ENCODE data around the gene BAD.

The BAD gene

DNA sequence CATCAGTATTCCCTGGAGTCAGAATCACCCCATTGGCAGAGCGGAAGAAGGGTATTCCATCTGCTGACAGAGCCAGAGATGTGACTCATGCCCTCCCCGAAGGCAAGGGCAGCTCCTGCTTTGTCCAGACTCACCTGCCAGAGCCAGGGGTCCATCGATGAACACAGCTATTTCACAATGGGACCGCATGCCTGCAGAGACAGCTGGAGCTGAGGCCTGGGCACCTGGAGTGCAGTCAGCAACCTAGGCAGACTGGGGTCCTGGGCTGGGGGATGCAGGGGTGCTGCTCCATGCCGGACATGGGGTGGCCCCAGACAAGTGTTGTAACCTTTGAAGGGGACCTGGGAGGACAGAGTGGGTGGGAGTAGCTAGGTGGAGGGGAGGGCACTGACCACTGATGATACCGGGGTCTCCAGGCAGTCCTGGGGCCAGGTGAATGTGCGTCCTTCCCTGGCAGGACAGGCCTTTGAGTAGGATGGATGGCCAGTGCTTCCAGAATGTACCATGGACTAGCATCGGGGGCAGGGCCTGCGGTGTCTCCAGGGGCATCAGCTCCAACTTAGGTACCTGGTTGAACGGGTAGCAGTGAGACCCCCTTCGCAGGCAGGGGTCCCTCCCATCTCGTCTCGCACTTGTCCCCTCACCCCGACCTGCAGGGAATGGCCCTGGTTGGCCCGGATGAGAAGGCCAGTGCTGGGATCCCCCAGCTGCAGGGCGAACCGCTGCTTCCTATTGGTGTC lies 60.1 kb downstream of the BAD start:
- H3K4me3 ChIP-seq (ENCODE audit: low read depth, low read length) = no peak overlapping the region
- TF ChIP-seq, protein P1, sequence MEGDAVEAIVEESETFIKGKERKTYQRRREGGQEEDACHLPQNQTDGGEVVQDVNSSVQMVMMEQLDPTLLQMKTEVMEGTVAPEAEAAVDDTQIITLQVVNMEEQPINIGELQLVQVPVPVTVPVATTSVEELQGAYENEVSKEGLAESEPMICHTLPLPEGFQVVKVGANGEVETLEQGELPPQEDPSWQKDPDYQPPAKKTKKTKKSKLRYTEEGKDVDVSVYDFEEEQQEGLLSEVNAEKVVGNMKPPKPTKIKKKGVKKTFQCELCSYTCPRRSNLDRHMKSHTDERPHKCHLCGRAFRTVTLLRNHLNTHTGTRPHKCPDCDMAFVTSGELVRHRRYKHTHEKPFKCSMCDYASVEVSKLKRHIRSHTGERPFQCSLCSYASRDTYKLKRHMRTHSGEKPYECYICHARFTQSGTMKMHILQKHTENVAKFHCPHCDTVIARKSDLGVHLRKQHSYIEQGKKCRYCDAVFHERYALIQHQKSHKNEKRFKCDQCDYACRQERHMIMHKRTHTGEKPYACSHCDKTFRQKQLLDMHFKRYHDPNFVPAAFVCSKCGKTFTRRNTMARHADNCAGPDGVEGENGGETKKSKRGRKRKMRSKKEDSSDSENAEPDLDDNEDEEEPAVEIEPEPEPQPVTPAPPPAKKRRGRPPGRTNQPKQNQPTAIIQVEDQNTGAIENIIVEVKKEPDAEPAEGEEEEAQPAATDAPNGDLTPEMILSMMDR (IDR thresholded peaks at IDR 0.05; ENCODE audit: control insufficient read depth, extremely low read depth, insufficient read depth) = no peak
- no peak for DNase-seq (ENCODE audit: low read depth)

DNA sequence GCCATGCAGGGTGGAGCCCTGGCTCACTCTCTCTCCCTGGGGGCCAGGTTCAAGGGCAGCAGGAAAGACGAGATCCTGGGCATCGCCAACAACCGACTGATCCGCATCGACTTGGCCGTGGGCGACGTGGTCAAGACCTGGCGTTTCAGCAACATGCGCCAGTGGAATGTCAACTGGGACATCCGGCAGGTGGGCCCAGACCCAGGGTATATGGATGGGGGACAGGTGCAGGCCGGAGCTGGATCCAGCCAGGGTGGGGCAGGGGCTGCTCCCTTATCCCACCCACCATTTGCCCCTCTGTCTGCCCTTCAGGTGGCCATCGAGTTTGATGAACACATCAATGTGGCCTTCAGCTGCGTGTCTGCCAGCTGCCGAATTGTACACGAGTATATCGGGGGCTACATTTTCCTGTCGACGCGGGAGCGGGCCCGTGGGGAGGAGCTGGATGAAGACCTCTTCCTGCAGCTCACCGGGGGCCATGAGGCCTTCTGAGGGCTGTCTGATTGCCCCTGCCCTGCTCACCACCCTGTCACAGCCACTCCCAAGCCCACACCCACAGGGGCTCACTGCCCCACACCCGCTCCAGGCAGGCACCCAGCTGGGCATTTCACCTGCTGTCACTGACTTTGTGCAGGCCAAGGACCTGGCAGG lies 61.3 kb downstream of the BAD start:
- DNase-seq (ENCODE audit: low read depth) = no peak
- no peak overlapping the region for H3K4me3 ChIP-seq (ENCODE audit: low read depth, low read length)
- TF ChIP-seq, protein P1 (IDR thresholded peaks at IDR 0.05; ENCODE audit: control insufficient read depth, extremely low read depth, insufficient read depth) = no peak

DNA sequence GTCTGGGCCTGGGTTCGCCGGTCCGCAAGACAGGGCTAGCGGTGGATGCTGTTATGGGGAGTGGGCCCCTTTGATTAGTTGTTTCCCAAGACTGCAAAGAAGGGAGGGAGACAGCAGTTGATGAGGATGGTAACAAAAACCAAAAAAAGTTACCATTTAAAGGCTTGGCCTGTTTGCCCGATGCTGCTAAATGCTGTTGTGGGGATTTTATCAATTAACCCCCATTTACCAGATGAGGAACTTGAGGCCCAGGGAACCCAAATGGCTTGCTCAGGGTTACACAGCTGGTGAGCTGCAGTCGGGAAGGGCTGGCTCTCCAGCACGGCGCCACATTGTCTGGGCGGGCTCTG lies 61.8 kb downstream of the BAD start:
- no peak for DNase-seq (ENCODE audit: low read depth)
- H3K4me3 ChIP-seq (ENCODE audit: low read depth, low read length) = no peak overlapping the region
- TF ChIP-seq, protein P1 (IDR thresholded peaks at IDR 0.05; ENCODE audit: control insufficient read depth, extremely low read depth, insufficient read depth) = no peak

DNA sequence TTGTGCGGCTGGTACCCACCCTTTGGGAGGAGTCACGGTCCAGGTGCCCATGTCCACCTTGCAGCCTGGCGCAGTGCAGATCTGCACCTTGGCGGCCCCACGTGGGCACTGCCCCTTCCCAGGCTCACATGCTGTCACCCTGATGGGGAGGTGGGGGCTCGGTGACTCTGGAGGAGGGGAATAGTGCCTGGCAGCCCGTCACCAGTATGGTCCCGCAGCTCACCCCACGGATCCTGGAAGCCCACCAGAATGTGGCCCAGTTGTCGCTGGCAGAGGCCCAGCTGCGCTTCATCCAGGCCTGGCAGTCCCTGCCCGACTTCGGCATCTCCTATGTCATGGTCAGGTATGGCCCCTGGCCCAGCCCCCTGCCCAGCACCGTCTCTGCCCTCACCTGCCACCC lies 63.7 kb downstream of the BAD start:
- H3K4me3 ChIP-seq (ENCODE audit: low read depth, low read length) = no peak overlapping the region
- TF ChIP-seq, protein P1 (IDR thresholded peaks at IDR 0.05; ENCODE audit: control insufficient read depth, extremely low read depth, insufficient read depth) = no peak
- no peak for DNase-seq (ENCODE audit: low read depth)

DNA sequence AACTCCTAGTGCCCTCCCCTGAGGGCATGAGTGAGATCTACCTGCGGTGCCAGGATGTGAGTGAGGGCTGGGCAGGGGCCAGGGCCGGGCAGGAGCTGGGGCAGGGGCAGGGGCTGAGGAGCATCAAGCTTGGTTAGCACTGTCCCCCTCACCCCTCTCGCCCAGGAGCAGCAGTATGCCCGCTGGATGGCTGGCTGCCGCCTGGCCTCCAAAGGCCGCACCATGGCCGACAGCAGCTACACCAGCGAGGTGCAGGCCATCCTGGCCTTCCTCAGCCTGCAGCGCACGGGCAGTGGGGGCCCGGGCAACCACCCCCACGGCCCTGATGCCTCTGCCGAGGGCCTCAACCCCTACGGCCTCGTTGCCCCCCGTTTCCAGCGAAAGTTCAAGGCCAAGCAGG lies 64.2 kb downstream of the BAD start:
- no peak for DNase-seq (ENCODE audit: low read depth)
- H3K4me3 ChIP-seq (ENCODE audit: low read depth, low read length) = no peak overlapping the region
- TF ChIP-seq, protein P1 (IDR thresholded peaks at IDR 0.05; ENCODE audit: control insufficient read depth, extremely low read depth, insufficient read depth) = no peak
